EH (cell line): Measurements from ENCODE around the gene ETV7.
"Not testable (repeated sequence)": the region's sequence is repeated elsewhere in the genome, so short reads cannot be mapped to it uniquely, and the experiment has no call there.

Experiments used
- DNase-seq: peaks from one replicate; pipeline ENCODE4 v3.0.0-alpha.2; 2015; ENCODE audit warnings: low read depth

ETV7 gene

GRCh38 chr6:36364061-36364635 is 23.3 kb downstream of the ETV7 start:
- not testable (repeated sequence) for DNase-seq

DNA sequence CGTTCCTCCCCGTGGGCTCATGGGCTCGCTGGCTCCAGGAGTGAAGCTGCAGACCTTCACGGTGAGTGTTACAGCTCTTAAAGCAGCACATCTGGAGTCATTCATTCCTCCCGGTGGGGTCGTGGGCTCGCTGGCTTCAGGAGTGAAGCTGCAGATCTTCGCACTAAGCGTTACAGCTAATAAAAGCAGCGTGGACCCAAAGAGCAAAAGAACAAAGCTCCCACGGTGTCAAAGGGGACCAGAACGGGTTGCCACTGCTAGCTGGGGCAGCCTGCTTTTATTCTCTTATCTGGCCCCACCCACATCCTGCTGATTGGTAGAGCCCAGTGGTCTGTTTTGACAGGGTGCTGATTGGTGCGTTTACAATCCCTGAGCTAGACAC is 24.1 kb downstream of the ETV7 start:
- DNase-seq, result not testable (repeated sequence)

GRCh38 chr6:36362551-36363370 is 24.7 kb downstream of the ETV7 start:
- no peak for DNase-seq

GRCh38 chr6:36361071-36361470 is 26.4 kb downstream of the ETV7 start:
- no peak for DNase-seq

DNA sequence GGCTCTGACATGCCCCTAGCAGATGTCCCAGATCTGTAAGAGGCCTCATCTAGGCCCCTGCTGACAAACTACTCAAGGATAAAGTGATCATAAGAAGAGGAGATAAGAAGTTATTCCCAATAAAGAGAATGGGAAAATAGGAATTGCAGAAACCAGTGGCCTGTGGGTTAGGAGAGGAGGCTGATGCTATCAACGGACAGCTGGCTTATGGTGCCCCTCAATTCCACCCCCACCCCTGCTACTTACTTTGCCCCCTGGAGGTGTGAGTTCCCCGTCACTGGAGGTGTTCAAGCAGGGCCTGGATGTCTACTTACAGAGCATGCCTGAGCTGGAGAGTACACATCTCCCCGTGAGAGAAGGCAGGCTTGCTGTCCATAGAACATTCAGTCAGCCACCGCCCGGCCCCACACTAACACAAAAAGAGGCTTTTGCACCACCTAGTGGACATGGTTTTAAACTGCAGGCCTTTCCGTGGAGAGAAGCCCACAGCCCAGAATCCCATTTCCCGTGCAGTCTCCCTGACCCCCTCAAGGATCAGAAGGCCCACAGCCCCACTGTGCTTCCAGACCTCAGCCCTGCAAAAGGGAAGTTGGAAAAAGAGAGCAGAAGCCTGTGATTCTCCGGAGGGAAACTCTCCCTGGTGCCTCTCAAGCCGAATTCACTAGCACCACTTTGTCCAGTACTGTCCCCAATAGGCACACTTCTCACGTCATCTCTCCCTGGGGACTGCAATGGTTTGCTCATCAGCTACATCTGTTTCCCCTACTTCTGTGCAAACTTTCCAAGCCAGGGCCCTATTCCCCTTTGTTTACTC is 27.0 kb downstream of the ETV7 start:
- peak; percentile 79 for DNase-seq

DNA sequence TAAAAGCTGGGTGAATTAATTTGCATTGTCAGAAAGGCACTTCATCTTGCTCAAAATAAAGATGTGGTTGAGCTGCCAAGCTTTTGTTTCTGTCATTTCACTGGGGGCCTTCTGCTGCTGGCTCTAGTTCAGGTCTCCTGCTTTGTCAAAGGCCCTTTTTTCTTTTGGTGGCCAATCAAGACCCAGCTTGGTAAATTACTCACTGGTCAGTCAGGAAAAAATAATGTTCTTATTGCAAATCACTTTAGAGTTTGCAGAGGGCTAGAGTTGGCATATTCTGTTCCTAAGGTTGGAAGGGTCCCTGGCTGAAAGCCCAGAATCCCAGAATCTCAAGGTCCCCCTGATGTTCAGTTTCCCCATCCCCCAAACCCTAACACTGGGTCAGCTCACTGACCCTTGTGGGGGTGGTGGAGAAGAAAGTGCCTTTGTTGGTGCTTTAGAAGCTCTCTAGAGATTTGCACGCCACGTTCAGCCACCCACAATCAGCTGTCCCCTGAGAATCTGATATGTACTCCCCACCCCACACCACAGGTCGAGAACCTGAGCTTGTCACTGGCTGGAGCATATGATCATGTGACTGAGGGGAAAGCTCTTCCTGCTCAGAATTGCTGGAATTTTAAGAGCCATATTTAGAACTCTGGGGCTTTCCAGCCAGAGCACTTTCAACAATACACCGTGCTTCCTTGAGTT is 29.1 kb downstream of the ETV7 start:
- DNase-seq, result peak; percentile 47

DNA sequence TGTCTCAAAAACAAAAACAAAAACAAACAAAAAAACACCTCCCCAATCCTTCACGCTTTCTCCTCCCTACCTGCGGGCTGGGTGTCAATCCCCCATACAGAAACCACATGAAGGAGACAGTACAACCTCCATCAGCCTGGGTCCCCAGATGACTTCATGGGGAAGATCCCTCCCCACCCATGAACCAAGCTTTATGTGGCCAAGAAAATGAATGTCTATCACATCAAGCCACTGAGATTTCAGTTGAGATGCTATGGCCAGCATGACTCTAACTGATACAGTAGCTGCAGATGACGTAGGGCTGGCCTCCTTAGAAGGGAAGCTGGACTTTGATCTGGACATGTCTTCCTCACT is 29.6 kb downstream of the ETV7 start:
- DNase-seq, result no peak

DNA sequence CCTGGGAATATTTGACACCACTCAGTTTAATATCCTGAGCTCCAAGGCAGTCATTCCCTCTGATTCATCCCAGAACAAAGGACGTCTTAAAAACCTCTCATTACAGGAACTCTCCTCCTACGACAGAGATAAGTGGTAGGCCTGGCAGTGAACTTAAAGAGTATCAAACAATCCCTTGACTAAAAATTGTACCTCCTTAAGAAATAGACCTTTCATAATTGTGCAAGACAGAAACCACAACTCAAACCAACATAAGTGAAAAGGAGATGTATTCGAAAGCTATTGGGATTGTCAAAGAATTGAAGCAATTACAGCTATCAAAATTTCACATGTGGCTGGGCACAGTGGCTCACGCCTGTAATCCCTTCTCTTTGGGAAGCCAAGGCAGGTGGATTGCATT is 31.6 kb downstream of the ETV7 start:
- DNase-seq, result no peak

GRCh38 chr6:36353411-36353915 is 34.0 kb downstream of the ETV7 start:
- DNase-seq, result peak; percentile 33

DNA sequence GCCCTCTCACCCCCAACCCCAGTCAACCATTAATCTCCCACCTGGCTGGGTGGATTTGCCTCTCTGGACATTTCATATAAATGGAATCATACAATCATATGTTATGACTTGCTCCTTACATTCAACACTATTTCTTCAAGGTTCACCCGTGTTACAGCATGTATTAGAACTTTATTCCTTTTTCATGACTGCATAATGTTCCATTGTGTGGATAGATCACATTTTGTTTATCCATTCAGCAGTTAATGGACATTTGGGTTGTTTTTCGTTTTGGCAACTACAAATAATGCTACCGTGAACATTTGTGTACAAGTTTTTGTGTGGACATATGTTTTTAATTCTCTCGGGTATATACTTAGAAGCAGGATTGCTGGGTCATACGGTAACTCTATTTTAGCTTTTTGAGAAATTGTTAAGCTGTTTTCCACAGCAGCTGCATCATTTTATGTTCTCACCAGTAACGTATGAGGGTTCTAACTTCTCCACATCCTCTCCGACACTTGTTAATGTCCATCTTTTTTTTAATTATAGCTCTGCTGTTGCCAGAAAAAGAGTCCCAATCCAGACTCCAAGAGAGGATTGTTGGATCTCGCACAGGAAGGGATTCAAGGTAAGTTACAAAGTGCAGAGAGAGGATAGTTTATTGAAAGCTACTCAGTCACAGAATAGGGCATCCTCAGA is 34.9 kb downstream of the ETV7 start:
- DNase-seq, result no peak

DNA sequence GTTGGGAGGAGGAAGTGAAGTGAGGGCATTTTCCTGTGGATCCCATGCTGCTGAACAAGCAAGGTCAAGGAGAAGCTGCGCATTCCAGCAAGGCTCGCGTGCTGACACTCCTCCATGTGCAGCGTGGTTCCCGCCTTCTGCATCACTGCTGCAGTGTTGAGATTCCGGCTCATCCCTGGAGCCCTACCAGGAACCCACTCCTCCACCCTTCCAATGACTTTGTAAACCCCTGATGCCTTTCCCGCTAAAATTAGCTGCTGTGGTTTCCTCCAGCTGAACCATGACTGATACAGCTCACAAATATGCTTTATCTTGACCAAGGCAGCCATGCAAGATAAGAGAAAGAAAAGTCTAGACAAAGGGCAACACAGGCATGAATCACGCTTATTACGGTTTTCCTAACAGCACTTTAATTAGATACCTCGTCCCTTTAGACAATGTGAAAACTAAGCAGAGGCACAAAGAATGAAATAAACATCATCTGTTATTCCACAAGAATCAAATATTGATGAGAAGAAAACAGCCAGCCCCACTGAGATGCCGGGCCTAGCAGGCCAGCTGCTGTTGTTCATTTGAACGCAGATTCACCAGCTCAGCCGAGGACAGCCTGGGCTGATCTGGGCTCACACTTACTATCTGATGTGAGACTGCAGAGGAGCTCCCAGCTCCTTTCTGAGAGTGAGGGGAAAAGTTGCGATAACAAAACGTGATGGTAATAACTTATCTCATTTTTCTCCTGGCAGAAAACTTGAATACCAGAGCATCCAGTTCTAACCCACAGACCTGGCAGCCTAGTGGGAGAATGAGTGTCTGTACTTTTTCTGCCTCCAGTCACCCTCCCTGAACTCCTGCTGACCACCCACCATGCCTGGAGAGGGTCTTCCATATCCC is 36.5 kb downstream of the ETV7 start:
- DNase-seq, result peak; percentile 92

- DNase-seq, result no peak
Observed at GRCh38 chr6:36350082-36350481, 37.4 kb downstream of the ETV7 start.

GRCh38 chr6:36349240-36349639 is 38.2 kb downstream of the ETV7 start:
- no peak for DNase-seq

DNA sequence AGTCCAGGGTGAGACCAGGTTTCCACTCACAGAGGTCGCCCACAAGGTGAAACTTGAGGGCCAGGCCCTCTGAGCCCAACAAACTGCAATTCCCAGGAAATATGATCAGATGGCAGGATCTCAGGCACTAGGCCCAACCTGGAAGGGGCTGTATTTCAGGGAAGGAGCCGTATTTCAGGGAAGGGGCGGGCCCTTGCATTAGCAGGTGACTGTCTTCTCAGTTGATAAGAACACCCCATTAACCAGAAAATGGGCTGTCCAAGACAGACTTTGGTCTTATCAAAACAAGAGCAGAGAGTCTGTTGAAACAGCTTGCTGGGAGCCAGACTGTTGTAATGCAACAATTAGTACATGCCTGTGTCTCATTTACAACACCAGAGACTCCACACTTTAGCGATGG is 39.8 kb downstream of the ETV7 start:
- DNase-seq, result no peak

- DNase-seq, result no peak
Observed at GRCh38 chr6:36346486-36347273, 40.8 kb downstream of the ETV7 start.

- no peak for DNase-seq
Observed at GRCh38 chr6:36345681-36346466, 41.6 kb downstream of the ETV7 start.

DNA sequence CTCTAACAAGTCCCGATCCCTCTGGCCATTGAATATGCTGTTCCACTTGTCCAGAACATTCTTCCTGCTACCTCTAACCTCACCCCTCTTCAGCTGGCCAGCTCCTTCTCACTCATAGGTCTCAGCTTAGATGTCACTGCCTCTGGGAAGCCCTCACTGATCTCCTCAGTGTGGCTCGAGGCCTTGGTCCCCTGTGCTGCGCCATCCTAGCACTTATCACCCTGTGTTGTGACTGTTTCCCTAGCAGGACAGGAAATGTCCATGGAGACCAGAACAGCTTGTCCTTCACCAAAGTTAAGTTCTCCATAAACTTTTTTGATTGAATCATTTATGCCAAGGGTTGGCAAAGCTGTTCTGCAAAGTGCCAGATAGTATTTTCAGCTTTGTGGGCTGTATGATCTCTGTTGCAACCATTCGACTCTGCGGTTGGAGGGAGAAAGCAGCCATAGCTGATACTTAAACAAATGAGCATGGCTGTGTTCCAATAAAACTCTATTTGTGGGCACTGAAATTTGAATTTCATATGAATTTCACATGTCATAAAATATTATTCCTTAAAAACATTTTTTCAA is 44.3 kb downstream of the ETV7 start:
- DNase-seq, result no peak

DNA sequence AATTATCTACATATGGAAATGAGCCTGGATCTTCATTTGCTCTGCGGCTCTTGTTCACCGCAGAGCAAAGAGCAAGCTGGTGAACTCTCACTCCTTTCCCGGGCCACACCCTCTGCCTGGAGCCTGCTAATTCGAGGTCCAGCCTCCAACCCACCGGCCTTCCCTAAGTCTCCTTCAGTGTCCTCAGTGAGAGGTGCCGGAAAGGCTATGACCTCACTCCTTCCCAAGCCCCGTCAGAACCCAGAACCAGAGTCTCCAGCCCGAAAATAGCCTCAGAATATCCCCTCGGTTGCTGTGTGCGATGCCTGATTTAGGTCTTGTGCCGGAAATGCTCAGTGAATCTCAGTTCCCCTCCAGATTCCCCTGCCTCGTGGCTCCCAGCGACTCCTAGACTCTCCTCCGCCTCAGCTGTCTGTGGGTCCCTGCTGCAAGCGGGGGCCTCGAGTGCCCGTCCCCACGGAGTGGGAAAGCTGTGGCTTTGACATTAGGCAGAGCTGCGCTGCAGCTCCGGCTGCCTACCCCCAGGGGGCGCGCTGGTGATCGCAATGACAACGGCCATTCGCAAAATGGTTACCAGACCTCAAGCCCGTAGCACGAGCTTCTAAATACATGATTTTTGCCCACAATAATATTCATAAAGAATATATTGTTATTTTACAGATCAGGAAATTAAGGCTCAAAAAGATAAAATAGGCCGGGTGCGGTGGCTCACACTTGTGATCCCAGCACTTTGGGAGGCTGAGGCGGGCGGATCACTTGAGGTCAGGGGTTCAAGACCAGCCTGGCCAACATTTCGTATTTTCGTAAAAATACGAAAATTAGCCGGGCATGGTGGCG is 46.6 kb downstream of the ETV7 start:
- DNase-seq, result peak; percentile 67
